GM12878 (cell line): ENCODE results near the gene CERT1. TPM values are rescaled to one million over a fixed set of nuclear protein-coding genes. Genes with fewer than 3 reads are reported as not detected.

Source experiments
- ATAC-seq: fragments of 200-7000 bp; cut with Tn5 transposase; 3 replicates; pipeline ENCODE4 v1.9.1; 2020; ENCODE audit warnings: mild to moderate bottlenecking, moderate library complexity
- BruUV-seq: library from RNA; stranded (reverse); fragments of 400-500 nt; replicated peaks from 2 replicates; lab custom pipeline; 2021; lab: Mats Ljungman, UMichigan
- CTCF ChIA-PET: fragments of 300-600 bp; sonication (Branson Sonifier 250); formaldehyde crosslinking; extraction: SDS; loops from one replicate; lab custom pipeline; 2021; ENCODE audit warnings: inconsistent platforms; lab: Yijun Ruan, JAX
- POLR2A ChIA-PET: fragments of 350-600 bp; formaldehyde crosslinking; extraction: SDS; loops from one replicate; lab custom pipeline; 2021; ENCODE audit warnings: inconsistent platforms; lab: Charles Lee
- RAD21 ChIA-PET: fragments of 300-600 bp; sonication (Branson Sonifier 250); formaldehyde crosslinking; loops from one replicate; lab custom pipeline; 2023; ENCODE audit warnings: antibody characterized with exemption; ENCODE audit not compliant: unreplicated experiment; lab: Charles Lee
- SMC1A ChIA-PET: fragments of 300-600 bp; sonication (Branson Sonifier 250); formaldehyde crosslinking; loops from one replicate; lab custom pipeline; 2023; ENCODE audit not compliant: unreplicated experiment, uncharacterized antibody; lab: Charles Lee
- DNase-seq: peaks from one replicate; pipeline ENCODE4 v3.0.0-alpha.2; 2011; ENCODE audit warnings: low read depth, low spot score
- FAIRE-seq: peaks from 3 replicates; lab custom pipeline; 2011; peaks lifted over from hg19 to GRCh38; lab: Jason Lieb, UNC
- H2AFZ ChIP-seq: 2 replicates; pipeline ENCODE4 v1.6.0; 2011; ENCODE audit warnings: low read depth, low read length, control low read depth; ENCODE audit not compliant: control insufficient read depth
- H3K27ac ChIP-seq: 2 replicates; pipeline ENCODE4 v1.5.1; 2011; ENCODE audit warnings: control low read depth; ENCODE audit not compliant: control insufficient read depth, insufficient read depth
- H3K27me3 ChIP-seq, 2 experiments: replicated peaks in 1 of 2; 2 replicates each; pipeline versions ENCODE4 v1.6.0 to v1.6.1; 2011; ENCODE audit warnings: low read length in 1 of 2; ENCODE audit not compliant: control insufficient read depth in 2 of 2, insufficient read depth in 2 of 2
- H3K36me3 ChIP-seq, 2 experiments: 2 replicates each; pipeline ENCODE4 v1.5.1; 2011; ENCODE audit warnings: low read length in 1 of 2; ENCODE audit not compliant: control insufficient read depth in 2 of 2, insufficient read depth in 2 of 2
- H3K4me1 ChIP-seq: 2 replicates; pipeline ENCODE4 v1.6.1; 2011; ENCODE audit warnings: mild to moderate bottlenecking, low read length, moderate library complexity, mixed read lengths; ENCODE audit not compliant: control insufficient read depth, insufficient read depth
- H3K4me2 ChIP-seq: 2 replicates; pipeline ENCODE4 v1.6.0; 2011; ENCODE audit warnings: control low read depth; ENCODE audit not compliant: control insufficient read depth, insufficient read depth
- H3K4me3 ChIP-seq: fragments of 200-600 bp; sonication (generic); 2 replicates; pipeline ENCODE4 v1.5.1; 2016
- H3K79me2 ChIP-seq: 2 replicates; pipeline ENCODE4 v1.6.0; 2011; ENCODE audit warnings: low read length; ENCODE audit not compliant: control insufficient read depth, insufficient read depth
- H3K9ac ChIP-seq: 2 replicates; pipeline ENCODE4 v1.8.0; 2011; ENCODE audit warnings: low read length, control low read depth, mixed read lengths; ENCODE audit not compliant: control insufficient read depth, insufficient read depth
- H3K9me3 ChIP-seq: replicated peaks from 3 replicates; pipeline ENCODE4 v1.5.1; 2011; ENCODE audit warnings: mild to moderate bottlenecking, low read length; ENCODE audit not compliant: control insufficient read depth, insufficient read depth
- H4K20me1 ChIP-seq: 2 replicates; pipeline ENCODE4 v1.6.0; 2011; ENCODE audit not compliant: control insufficient read depth, insufficient read depth
- CBFB ChIP-seq: IDR thresholded peaks from 2 replicates; pipeline ENCODE4 v1.6.1; 2016; ENCODE audit warnings: antibody characterized with exemption, low read depth
- CBX5 ChIP-seq: sonication (generic); IDR thresholded peaks from 2 replicates; pipeline ENCODE4 v1.6.1; 2016; ENCODE audit warnings: low read depth, moderate library complexity, mild to moderate bottlenecking, inconsistent platforms
- EED ChIP-seq: sonication (generic); IDR thresholded peaks from 2 replicates; pipeline ENCODE4 v1.6.1; 2016; ENCODE audit warnings: antibody characterized with exemption, low read depth
- FOXK2 ChIP-seq: fragments of 450-650 bp; IDR thresholded peaks from 2 replicates; pipeline ENCODE4 v1.6.1; 2017; ENCODE audit warnings: mild to moderate bottlenecking, moderate library complexity
- HDAC2 ChIP-seq: fragments of 200-600 bp; sonication (generic); IDR thresholded peaks from 2 replicates; pipeline ENCODE4 v1.6.1; 2017
- KDM1A ChIP-seq: fragments of 200-600 bp; sonication (generic); IDR thresholded peaks from 2 replicates; pipeline ENCODE4 v1.6.1; 2016; ENCODE audit warnings: borderline replicate concordance
- MTA3 ChIP-seq: IDR thresholded peaks from 2 replicates; pipeline ENCODE4 v1.6.1; 2012; ENCODE audit warnings: low read length, inconsistent platforms, borderline replicate concordance
- NBN ChIP-seq: fragments of 450-650 bp; IDR thresholded peaks from 2 replicates; pipeline ENCODE4 v1.6.1; 2016
- RBBP5 ChIP-seq: fragments of 200-600 bp; sonication (generic); conservative IDR thresholded peaks from 2 replicates; pipeline ENCODE4 v1.6.1; 2016
- RUNX3 ChIP-seq: IDR thresholded peaks from 2 replicates; pipeline ENCODE4 v1.6.1; 2012; ENCODE audit warnings: low read length, inconsistent platforms
- SP1 ChIP-seq: IDR thresholded peaks from one replicate; pipeline ENCODE4 v1.6.1; 2011; ENCODE audit warnings: low read depth, low read length
- TCF7 ChIP-seq: IDR thresholded peaks from 2 replicates; pipeline ENCODE4 v1.6.1; 2014; ENCODE audit warnings: antibody characterized with exemption, borderline replicate concordance
- ZNF207 ChIP-seq: fragments of 450-650 bp; IDR thresholded peaks from 2 replicates; pipeline ENCODE4 v1.6.1; 2014; ENCODE audit warnings: antibody characterized with exemption, mild to moderate bottlenecking, borderline replicate concordance
- WGBS: methylation state at CpG from one replicate; pipeline ENCODE4 v1.1.6; 2016; ENCODE audit warnings: low lambda C conversion rate; ENCODE audit not compliant: insufficient replicate concordance, insufficient coverage; ENCODE audit errors: missing lambda C conversion rate; 5-methylcytosine and 5-hydroxymethylcytosine counted together
- in situ Hi-C: fragments of 300-500 bp; cut with MboI; formaldehyde crosslinking; loops from 9 replicates; pipeline ENCODE4 v1.14.3; 2018; ENCODE audit warnings: mixed read lengths
- intact Hi-C: fragments of 100-400 bp; cut with micrococcal nuclease; formaldehyde crosslinking; loops from one replicate; pipeline ENCODE4 v1.14.2; 2022; ENCODE audit not compliant: unreplicated experiment
- polyA plus RNA-seq, 11 experiments: library from polyadenylated mRNA; depleted of rRNA in 4 of 11; unstranded in 6 of 11; stranded (reverse) in 5 of 11; fragments of >200 nt; fragmentation: Nextera tagmentation in 4 of 11; fragmentation: Illumina TruSeq in 1 of 11; extraction: Ambion mirVana in 4 of 11; extraction: Trizol in 1 of 11; gene quantifications; 1 replicate in 1 of 11; 2 replicates in 10 of 11; pipeline versions ENCODE4 v1.2.1 to v1.2.3, GENCODE V29; 2011 to 2016; ENCODE audit warnings: inconsistent platforms in 2 of 11, missing spikeins in 2 of 11, low read depth in 1 of 11
- total RNA-seq, 4 experiments: library from RNA; depleted of rRNA in 3 of 4; stranded (reverse); fragments of >200 nt in 3 of 4; fragmentation: Illumina TruSeq in 1 of 4; extraction: Trizol in 1 of 4; gene quantifications; 2 replicates each; pipeline versions ENCODE4 v1.2.1 to v1.2.3, GENCODE V29; 2013 to 2021
- TF ChIP-seq, protein P1 (sequence below), 3 experiments: IDR thresholded peaks in 2 of 3; conservative IDR thresholded peaks in 1 of 3; 2 replicates each; pipeline ENCODE4 v1.5.1; 2011; ENCODE audit warnings: low read depth in 3 of 3, low read length in 3 of 3, mild to moderate bottlenecking in 3 of 3, control low read depth in 2 of 3, moderate library complexity in 2 of 3, inconsistent platforms in 1 of 3, mixed read lengths in 1 of 3; ENCODE audit not compliant: control insufficient read depth in 2 of 3, insufficient read depth in 1 of 3; ENCODE audit errors: extremely low read depth in 1 of 3
- TF ChIP-seq, protein P2 (sequence below): fragments of 450-650 bp; IDR thresholded peaks from 2 replicates; pipeline ENCODE4 v1.6.1; 2018; ENCODE audit warnings: borderline replicate concordance, mild to moderate bottlenecking; ENCODE audit not compliant: partially characterized antibody

Gene CERT1
- total and polyA plus RNA-seq, 10 of the 15 experiments (the other 5 are each of a cell fraction or from before 2014, with no cell fraction given): 7.7 to 36.7 (median 25.6) TPM

DNA sequence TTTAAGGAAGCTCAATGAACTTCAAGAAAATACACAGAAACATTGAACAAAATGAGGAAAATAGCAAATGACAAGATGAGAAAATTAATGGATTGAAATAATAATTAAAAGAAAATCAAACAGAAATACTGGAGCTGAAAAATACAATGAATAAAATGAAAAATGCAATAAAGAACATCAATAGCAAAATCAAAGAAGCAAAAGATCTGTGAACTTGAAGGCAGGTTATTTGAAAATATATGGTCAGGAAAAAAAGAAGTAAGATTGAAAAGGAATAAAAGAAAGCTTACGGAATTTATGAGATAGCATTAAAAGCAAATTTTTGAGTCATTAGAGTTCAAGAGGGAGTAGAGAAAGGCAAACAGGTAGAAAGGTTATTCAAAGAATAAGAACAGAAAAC lies 42.4 kb downstream of the CERT1 start:
- in situ Hi-C loops: no loop called here
- FAIRE-seq (no peak), ATAC-seq (no peak), DNase-seq (no peak)
- CTCF ChIA-PET: interaction anchor here (1.1 kb wide), 1 partner anchor 21 kb away, joined by 4 read pairs; no protein-coding TSS in a partner anchor
- TF ChIP-seq CBX5: peak; percentile 71; the same call in 1 of the 2 replicates
- no peak for TF ChIP-seq EED
- TF ChIP-seq NBN: 0 out of 2 replicates have a peak, but pooled peaks have one; percentile 24
- intact Hi-C loops: no loop called here
- H3K9ac ChIP-seq: no peak overlapping the region
- peaks cover 3% of the 10 kb centered on the region in 2 experiments; a peak in 3 of 4 replicates for H3K36me3 ChIP-seq
- peaks cover 22% of the 10 kb centered on the region for H3K9me3 ChIP-seq
- no peak overlapping the region for H2AFZ ChIP-seq
- H3K79me2 ChIP-seq: peaks cover 55% of the 10 kb centered on the region
- peaks cover 3% of the 10 kb centered on the region; the same call in 1 of the 2 replicates for H3K4me1 ChIP-seq
- peaks cover 2% of the 10 kb centered on the region; the same call in 1 of the 2 replicates for H4K20me1 ChIP-seq
- no peak overlapping the region for H3K4me2 ChIP-seq
- RAD21 ChIA-PET: no interaction called here
- no peak overlapping the region for H3K4me3 ChIP-seq
- SMC1A ChIA-PET: no interaction called here
- no peaks in the 10 kb centered on the region for H3K27me3 ChIP-seq
- BruUV-seq: no TSS peak
- no peak overlapping the region for H3K27ac ChIP-seq
- POLR2A ChIA-PET: no interaction called here
- WGBS: 94% methylated on average over 1 of the region's 1 CpG

DNA sequence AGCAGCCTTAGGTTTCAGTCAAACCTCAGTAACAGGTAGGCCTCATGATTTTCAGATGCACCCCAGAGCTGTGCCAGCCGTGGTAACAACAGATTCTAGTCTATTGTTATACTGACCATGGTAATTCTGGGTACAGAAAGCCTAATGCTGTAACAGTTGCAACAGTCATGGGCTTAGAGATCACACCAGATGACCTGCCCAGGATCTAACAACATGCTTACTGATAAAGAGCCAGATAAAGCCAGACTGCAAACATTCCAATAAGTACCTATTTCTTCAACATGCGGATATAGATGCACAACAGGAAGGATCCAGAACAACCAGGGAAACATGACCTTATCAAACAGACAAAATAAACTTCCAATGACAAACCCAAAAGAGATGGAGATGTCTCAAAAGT lies 42.8 kb downstream of the CERT1 start:
- H3K79me2 ChIP-seq: peaks cover 56% of the 10 kb centered on the region
- in situ Hi-C loops: no loop called here
- TF ChIP-seq, protein P1, sequence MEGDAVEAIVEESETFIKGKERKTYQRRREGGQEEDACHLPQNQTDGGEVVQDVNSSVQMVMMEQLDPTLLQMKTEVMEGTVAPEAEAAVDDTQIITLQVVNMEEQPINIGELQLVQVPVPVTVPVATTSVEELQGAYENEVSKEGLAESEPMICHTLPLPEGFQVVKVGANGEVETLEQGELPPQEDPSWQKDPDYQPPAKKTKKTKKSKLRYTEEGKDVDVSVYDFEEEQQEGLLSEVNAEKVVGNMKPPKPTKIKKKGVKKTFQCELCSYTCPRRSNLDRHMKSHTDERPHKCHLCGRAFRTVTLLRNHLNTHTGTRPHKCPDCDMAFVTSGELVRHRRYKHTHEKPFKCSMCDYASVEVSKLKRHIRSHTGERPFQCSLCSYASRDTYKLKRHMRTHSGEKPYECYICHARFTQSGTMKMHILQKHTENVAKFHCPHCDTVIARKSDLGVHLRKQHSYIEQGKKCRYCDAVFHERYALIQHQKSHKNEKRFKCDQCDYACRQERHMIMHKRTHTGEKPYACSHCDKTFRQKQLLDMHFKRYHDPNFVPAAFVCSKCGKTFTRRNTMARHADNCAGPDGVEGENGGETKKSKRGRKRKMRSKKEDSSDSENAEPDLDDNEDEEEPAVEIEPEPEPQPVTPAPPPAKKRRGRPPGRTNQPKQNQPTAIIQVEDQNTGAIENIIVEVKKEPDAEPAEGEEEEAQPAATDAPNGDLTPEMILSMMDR (IDR thresholded peaks at IDR 0.05 in 2 of 3, conservative IDR thresholded peaks at IDR 0.05 in 1 of 3; ENCODE audit: control insufficient read depth in 2 of 3, extremely low read depth in 1 of 3, insufficient read depth in 1 of 3, low read depth in 3 of 3, low read length in 3 of 3): no peak
- TF ChIP-seq MTA3: no peak
- no peak for TF ChIP-seq KDM1A
- TF ChIP-seq RBBP5: no peak
- TF ChIP-seq SP1: no peak
- TF ChIP-seq CBFB: no peak
- no peak for TF ChIP-seq HDAC2
- TF ChIP-seq FOXK2: no peak
- no peak for TF ChIP-seq ZNF207
- no peak for TF ChIP-seq RUNX3
- TF ChIP-seq, protein P2, sequence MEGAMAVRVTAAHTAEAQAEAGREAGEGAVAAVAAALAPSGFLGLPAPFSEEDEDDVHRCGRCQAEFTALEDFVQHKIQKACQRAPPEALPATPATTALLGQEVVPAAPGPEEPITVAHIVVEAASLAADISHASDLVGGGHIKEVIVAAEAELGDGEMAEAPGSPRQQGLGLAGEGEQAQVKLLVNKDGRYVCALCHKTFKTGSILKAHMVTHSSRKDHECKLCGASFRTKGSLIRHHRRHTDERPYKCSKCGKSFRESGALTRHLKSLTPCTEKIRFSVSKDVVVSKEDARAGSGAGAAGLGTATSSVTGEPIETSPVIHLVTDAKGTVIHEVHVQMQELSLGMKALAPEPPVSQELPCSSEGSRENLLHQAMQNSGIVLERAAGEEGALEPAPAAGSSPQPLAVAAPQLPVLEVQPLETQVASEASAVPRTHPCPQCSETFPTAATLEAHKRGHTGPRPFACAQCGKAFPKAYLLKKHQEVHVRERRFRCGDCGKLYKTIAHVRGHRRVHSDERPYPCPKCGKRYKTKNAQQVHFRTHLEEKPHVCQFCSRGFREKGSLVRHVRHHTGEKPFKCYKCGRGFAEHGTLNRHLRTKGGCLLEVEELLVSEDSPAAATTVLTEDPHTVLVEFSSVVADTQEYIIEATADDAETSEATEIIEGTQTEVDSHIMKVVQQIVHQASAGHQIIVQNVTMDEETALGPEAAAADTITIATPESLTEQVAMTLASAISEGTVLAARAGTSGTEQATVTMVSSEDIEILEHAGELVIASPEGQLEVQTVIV: no peak
- TF ChIP-seq TCF7: no peak

More for the DNA sequence above, 42.8 kb downstream of the CERT1 start:
- H3K27me3 ChIP-seq: no peaks in the 10 kb centered on the region
- DNase-seq (no peak), ATAC-seq (no peak; the same call in 2 of the 3 replicates), FAIRE-seq (no peak)
- H4K20me1 ChIP-seq: peaks cover 2% of the 10 kb centered on the region; the same call in 1 of the 2 replicates
- intact Hi-C loops: no loop called here
- no peak overlapping the region for H3K27ac ChIP-seq
- ChIA-PET RAD21 (no interaction called here), POLR2A (no interaction called here), SMC1A (no interaction called here), CTCF (interaction anchor here (1.1 kb wide), 1 partner anchor 20 kb away, joined by 4 read pairs; no protein-coding TSS in a partner anchor)
- 100% methylated on average over 2 of the region's 2 CpGs for WGBS
- H2AFZ ChIP-seq: no peak overlapping the region
- no peak overlapping the region for H3K4me3 ChIP-seq
- H3K4me2 ChIP-seq: no peak overlapping the region
- H3K4me1 ChIP-seq: peaks cover 7% of the 10 kb centered on the region; the same call in 1 of the 2 replicates
- peaks cover 3% of the 10 kb centered on the region in 2 experiments; a peak in 3 of 4 replicates for H3K36me3 ChIP-seq
- H3K9me3 ChIP-seq: peaks cover 22% of the 10 kb centered on the region
- H3K9ac ChIP-seq: no peak overlapping the region
- BruUV-seq: no TSS peak
